ENCODE data around the gene MED13L.

- TF ChIP-seq EZH2phosphoT487 (IDR thresholded peaks at IDR 0.05; ENCODE audit: insufficient read depth, low read depth), result no peak
- TF ChIP-seq EZH2 (IDR thresholded peaks at IDR 0.05; ENCODE audit: insufficient read depth, poor library complexity, severe bottlenecking), result no peak
Measured at GRCh38 chr12:116133149-116133548, 144.3 kb downstream of the MED13L start.
